Rectal smooth muscle tissue (tissue), 1 donor: ENCODE results near the gene FGD6.

ENCODE experiments used
- H3K27ac ChIP-seq: one replicate; pipeline ENCODE4 v1.7.0; 2013; ENCODE audit warnings: low read depth, low read length, inconsistent platforms
- H3K27me3 ChIP-seq: one replicate; pipeline ENCODE4 v1.7.0; 2013; ENCODE audit warnings: low read length; ENCODE audit not compliant: control insufficient read depth, insufficient read depth
- H3K36me3 ChIP-seq: one replicate; pipeline ENCODE4 v1.7.0; 2013; ENCODE audit warnings: low read length; ENCODE audit not compliant: control insufficient read depth, insufficient read depth
- H3K4me1 ChIP-seq: one replicate; pipeline ENCODE4 v1.7.0; 2013; ENCODE audit warnings: low read length; ENCODE audit not compliant: control insufficient read depth, insufficient read depth
- H3K4me3 ChIP-seq: one replicate; pipeline ENCODE4 v1.7.0; 2013; ENCODE audit warnings: low read length
- H3K9ac ChIP-seq: one replicate; pipeline ENCODE4 v1.7.0; 2013; ENCODE audit warnings: low read length

The FGD6 gene

DNA sequence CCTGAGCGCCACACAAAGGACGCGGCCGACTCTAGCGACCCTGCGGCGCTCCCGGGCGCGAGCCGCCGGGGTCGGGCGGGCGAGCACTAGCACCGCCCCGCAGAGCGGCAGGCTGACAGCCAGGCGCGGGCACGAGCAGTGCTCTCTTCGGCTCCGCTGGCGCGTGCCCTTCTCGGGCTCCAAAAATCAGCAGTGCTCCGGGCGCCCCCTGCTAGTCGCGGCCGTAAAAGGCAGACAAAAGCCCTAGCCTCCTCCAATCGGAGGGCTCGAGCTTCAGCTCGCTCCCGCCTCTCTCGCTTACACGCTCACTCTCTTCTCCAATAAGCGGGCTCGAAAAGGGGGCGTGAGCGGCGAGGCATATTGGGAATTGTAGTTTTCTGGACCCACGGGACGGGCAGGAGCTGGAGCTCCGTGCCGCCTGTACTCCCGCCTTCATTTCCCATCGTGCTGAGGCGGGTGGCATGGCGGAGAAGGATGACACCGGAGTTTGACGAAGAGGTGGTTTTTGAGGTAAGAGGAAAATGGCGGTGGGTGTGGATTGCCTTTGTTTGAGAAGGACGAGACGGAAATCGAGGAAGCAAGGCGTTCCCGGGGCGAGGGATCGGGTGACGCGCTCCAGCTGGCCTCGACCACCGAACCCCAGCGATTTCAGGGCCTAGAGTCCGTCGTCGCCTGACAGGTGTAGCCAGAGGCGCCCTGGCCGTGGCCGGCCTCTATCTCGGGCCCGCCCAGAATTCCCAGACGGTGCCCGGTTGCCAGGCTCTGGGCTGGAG lies at the start of gene FGD6, which contains the start of gene VEZT:
TSS of gene FGD6 (minus strand) at position 91 of the 773 bp plus-strand sequence. CDS start 227 bp downstream, outside the sequence.
TSS of gene VEZT (plus strand) at position 431 of the 773 bp plus-strand sequence. CDS start at position 475, 44 bp downstream.
- Histone ChIP-seq H3K27me3 (no peaks in the 10 kb centered on the region), H3K27ac (peak within 1 kb of the TSS; percentile 99), H3K4me1 (peaks cover 22% of the 10 kb centered on the region), H3K9ac (peak within 1 kb of the TSS; percentile 71), H3K4me3 (peak within 1 kb of the TSS; percentile 90), H3K36me3 (no peaks in the 10 kb centered on the region)

- H3K27me3 ChIP-seq = no peaks in the 10 kb centered on the region
- H3K27ac ChIP-seq = no peak overlapping the region
- H3K4me3 ChIP-seq = no peak overlapping the region
- peaks cover 12% of the 10 kb centered on the region for H3K36me3 ChIP-seq
- H3K4me1 ChIP-seq = no peaks in the 10 kb centered on the region
- H3K9ac ChIP-seq = no peak overlapping the region
Measured at GRCh38 chr12:95266254-95266653, 49.0 kb upstream of the FGD6 start.

DNA sequence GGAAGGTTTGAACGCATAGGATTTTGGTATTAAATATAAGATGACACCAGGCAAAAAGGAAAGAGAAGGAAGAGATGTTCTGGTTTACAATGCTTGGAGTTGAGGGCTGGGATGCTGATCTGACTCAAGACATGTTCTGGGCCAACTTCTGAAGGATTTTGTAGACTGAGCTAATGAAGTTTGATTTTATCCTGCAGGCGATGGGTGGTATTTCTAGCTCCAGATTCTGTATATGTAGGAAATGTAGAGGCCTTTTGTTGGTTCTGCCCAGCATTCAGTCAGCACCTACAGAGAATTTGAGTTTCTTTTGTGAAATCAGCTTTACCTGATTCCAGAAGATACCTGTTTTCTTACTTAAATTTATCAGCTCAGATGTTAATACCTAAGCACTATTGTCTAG lies 48.5 kb upstream of the FGD6 start:
- Histone ChIP-seq H3K4me1 (no peaks in the 10 kb centered on the region), H3K4me3 (no peak overlapping the region), H3K9ac (no peak overlapping the region), H3K27ac (no peak overlapping the region), H3K36me3 (peaks cover 12% of the 10 kb centered on the region), H3K27me3 (no peaks in the 10 kb centered on the region)

GRCh38 chr12:95262808-95263207 lies 45.5 kb upstream of the FGD6 start:
- H3K36me3 ChIP-seq = peaks cover 7% of the 10 kb centered on the region
- H3K4me1 ChIP-seq = no peaks in the 10 kb centered on the region
- H3K4me3 ChIP-seq = no peak overlapping the region
- no peak overlapping the region for H3K9ac ChIP-seq
- H3K27ac ChIP-seq = no peak overlapping the region
- no peaks in the 10 kb centered on the region for H3K27me3 ChIP-seq

GRCh38 chr12:95261109-95261508 lies 43.8 kb upstream of the FGD6 start:
- no peaks in the 10 kb centered on the region for H3K4me1 ChIP-seq
- H3K4me3 ChIP-seq = no peak overlapping the region
- H3K36me3 ChIP-seq = no peaks in the 10 kb centered on the region
- no peaks in the 10 kb centered on the region for H3K27me3 ChIP-seq
- no peak overlapping the region for H3K9ac ChIP-seq
- no peak overlapping the region for H3K27ac ChIP-seq

- no peak overlapping the region for H3K9ac ChIP-seq
- H3K27me3 ChIP-seq = no peaks in the 10 kb centered on the region
- peaks cover 4% of the 10 kb centered on the region for H3K36me3 ChIP-seq
- H3K4me1 ChIP-seq = no peaks in the 10 kb centered on the region
- no peak overlapping the region for H3K4me3 ChIP-seq
- no peak overlapping the region for H3K27ac ChIP-seq
Measured at GRCh38 chr12:95259368-95259767, 42.1 kb upstream of the FGD6 start.

- no peak overlapping the region for H3K27ac ChIP-seq
- H3K36me3 ChIP-seq = peaks cover 4% of the 10 kb centered on the region
- H3K27me3 ChIP-seq = no peaks in the 10 kb centered on the region
- no peaks in the 10 kb centered on the region for H3K4me1 ChIP-seq
- H3K4me3 ChIP-seq = no peak overlapping the region
- no peak overlapping the region for H3K9ac ChIP-seq
Measured at GRCh38 chr12:95258803-95259202, 41.5 kb upstream of the FGD6 start.

- Histone ChIP-seq H3K4me3 (no peak overlapping the region), H3K9ac (no peak overlapping the region), H3K4me1 (no peaks in the 10 kb centered on the region), H3K36me3 (peaks cover 4% of the 10 kb centered on the region), H3K27ac (no peak overlapping the region), H3K27me3 (no peaks in the 10 kb centered on the region)
Measured at GRCh38 chr12:95258151-95258550, 40.9 kb upstream of the FGD6 start.

GRCh38 chr12:95257541-95257940 lies 40.3 kb upstream of the FGD6 start:
- Histone ChIP-seq H3K9ac (no peak overlapping the region), H3K4me1 (no peaks in the 10 kb centered on the region), H3K27me3 (no peaks in the 10 kb centered on the region), H3K4me3 (no peak overlapping the region), H3K27ac (no peak overlapping the region), H3K36me3 (peaks cover 4% of the 10 kb centered on the region)

DNA sequence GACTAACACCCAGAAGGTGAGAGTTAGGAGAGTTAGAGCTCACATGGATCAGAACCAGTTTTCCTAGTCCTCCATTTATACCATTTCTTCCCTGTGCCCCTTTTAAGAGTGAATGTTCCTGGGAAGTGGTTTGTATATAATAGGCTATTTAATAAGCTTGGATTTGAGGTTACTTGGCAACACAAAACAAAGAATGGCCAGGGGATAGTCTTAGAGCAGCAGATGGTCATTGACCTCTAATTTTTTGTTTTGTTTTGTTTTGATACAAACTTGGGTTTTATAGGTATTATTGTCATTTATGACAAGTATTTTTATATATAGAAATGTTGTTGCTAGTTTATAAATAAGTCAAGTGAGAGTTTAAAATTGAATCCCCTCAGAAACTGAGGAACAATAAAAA lies 36.1 kb upstream of the FGD6 start:
- no peak overlapping the region for H3K4me3 ChIP-seq
- H3K27ac ChIP-seq = no peak overlapping the region

DNA sequence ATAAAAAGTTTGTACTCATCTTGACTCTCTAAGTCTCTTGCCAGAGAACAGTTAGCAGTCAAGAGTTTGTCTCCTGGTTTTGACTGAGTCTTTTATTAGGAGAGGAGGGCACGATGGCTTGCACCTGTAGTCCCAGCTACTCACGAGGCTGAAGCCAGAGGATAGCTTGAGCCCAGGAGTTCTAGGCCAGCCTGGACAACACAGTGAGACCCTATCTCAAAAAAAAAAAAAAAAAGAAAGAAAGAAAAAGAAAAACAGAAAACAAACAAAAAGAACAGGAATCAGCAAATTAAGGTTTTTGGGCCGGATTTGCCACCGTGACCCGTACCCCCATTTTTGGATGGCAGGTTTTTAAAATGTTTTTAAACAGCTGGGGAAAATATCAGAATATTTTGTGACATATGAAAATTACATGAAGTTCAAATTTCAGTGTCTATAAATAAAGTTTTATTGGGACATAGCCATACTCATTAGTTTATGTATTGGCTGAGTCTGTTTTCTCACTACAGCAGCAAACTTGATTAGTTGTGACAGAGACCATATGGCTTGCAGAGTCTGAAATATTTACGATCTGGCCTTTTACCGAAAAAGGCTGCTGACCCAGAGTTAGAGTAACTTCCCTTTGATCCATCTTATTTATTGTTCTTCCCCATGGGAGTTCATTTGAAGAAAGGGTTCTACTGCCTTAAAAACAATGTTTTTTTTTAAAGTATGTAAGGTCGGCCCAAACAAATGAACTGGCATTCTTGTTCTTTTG lies 31.5 kb upstream of the FGD6 start:
- H3K27me3 ChIP-seq = no peaks in the 10 kb centered on the region
- H3K4me1 ChIP-seq = peaks cover 8% of the 10 kb centered on the region
- H3K9ac ChIP-seq = no peak overlapping the region
- no peak overlapping the region for H3K27ac ChIP-seq
- H3K36me3 ChIP-seq = peaks cover 2% of the 10 kb centered on the region
- no peak overlapping the region for H3K4me3 ChIP-seq

More for the DNA sequence above, 36.1 kb upstream of the FGD6 start:
- Histone ChIP-seq H3K27me3 (no peaks in the 10 kb centered on the region), H3K36me3 (peaks cover 4% of the 10 kb centered on the region), H3K9ac (no peak overlapping the region), H3K4me1 (peaks cover 4% of the 10 kb centered on the region)

GRCh38 chr12:95248095-95248494 lies 30.8 kb upstream of the FGD6 start:
- Histone ChIP-seq H3K9ac (no peak overlapping the region), H3K4me1 (peaks cover 8% of the 10 kb centered on the region), H3K27me3 (no peaks in the 10 kb centered on the region), H3K36me3 (peaks cover 2% of the 10 kb centered on the region), H3K27ac (no peak overlapping the region), H3K4me3 (no peak overlapping the region)
